NCI-H774 (cell line): ENCODE measurements around the gene NGLY1.

Source experiments
- DNase-seq: peaks from one replicate; lab custom pipeline; 2025; lab: John Stamatoyannopoulos, UW

Gene NGLY1

DNA sequence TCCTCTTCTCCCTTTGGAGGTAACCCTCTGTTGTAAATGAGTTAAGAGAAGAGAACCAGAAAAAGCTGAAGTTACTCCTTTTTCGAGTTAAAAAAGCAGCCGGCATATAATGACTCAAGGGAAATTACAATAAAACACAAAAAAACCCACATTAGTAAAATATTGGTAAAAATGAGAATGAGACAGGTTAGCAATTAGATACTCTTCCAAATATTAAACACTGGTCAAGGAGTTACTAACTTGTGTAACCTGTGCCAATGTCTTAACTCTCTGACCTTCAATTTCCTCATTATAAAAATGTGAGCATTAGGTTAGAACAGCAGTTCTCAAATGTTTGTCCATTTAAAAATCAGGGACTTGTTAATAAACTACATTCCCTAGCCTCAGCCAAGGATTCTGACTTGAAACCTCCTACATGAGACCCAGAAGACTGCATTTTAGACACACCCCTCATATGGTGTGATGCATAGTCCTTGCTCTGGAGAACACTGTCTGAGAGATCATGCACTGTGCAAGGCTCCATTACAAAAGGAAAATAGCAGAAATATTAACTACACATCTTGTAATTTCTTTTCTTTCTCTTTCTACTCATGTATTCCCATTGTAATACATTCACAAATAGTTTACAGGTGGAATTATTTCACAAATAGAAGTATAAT, 75.8 kb downstream of the NGLY1 start:
- DNase-seq = no peak

- DNase-seq = no peak
These were observed 77.0 kb downstream of the NGLY1 start for GRCh38 chr3:25706213-25706612.

- DNase-seq = no peak
These were observed 85.7 kb downstream of the NGLY1 start for GRCh38 chr3:25697553-25697952.

DNA sequence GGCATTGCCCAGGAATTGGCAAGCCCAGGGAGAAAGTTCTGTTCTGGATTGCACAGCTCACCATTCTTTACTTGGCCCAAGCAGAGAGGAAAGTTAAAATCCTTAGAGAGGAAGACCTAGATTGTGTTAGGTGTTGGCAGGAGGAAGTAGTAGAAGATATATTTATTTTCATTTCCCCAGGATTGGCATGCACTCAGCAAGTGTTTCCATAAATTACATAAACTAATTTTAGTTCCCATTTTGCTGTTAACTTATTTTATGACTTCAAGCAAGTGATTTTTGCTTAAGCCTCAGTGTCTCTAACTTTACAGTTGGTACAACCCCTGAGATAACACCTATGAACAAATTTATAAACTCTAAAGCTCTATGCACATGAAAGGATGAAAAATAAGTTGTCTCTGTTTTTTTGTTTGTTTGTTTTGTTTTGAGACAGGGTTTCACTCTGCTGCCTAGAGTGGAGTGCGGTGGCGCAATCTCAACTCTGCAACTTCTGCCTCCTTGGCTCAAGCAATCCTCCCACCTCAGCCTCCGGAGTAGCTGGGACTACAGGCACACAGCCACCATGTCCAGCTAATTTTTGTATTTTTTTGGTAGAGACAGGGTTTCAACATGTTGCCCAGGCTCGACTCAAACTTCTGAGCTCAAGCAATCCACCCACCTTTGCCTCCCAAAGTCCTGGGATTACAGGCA, 87.4 kb downstream of the NGLY1 start:
- no peak for DNase-seq

- no peak for DNase-seq
These were observed 90.0 kb downstream of the NGLY1 start for GRCh38 chr3:25693238-25693637.

DNA sequence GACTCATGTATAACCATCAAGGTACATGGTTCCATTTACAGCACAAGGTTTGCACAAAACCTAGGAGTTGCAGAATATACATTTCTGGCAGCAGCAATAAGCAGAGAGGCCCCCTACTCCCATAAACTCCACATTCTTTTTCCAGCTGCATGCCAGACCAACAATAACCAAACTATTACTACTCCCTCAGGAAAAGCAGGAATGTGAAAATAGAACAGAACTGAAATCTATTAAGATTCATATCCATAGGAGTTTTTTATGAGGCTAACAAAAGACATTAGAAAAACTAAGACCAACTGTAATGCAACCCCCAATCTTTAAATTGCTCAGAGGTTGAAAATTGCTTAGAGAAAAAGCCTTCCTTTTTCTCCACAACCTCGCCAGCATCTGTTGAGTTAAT, 90.9 kb downstream of the NGLY1 start:
- DNase-seq = no peak

GRCh38 chr3:25690768-25691533, 92.3 kb downstream of the NGLY1 start:
- DNase-seq = no peak

DNA sequence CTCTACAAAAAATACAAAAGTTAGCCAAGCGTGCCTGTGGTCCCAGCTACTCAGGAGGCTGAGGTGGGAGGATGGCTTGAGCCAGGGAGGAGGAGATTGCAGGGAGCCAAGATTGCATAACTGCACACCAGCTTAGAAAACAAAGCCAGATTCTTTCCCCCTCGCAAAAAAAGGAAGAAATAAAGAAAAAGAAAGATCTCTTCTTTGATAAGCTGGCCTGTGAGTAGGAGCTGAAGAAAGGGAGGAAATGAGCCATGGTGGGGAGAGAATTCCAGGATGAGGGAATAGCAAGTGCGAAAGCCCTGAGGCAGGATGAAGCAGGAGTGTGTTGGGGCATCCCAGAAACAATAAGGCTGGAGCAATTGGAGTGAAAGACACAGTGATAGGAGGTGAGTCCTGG, 94.0 kb downstream of the NGLY1 start:
- no peak for DNase-seq

GRCh38 chr3:25687742-25688141, 95.5 kb downstream of the NGLY1 start:
- no peak for DNase-seq

DNA sequence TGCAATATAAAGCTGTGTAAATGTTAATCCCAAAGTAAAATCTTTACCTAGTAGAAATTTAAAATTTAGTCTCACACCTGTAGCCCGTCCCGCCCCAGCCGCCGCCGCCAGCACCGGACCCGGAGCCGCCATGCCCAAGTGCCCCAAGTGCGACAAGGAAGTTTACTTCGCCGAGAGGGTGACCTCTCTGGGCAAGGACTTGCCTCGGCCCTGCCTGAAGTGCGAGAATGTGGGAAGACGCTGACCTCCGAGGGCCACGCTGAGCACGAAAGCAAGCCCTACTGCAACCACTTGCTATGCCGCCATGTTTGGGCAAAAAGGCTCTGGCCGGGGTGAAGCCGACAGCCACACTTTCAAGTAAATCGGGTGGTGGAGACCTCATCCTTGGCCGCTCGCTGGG, 96.5 kb downstream of the NGLY1 start:
- DNase-seq = no peak

DNA sequence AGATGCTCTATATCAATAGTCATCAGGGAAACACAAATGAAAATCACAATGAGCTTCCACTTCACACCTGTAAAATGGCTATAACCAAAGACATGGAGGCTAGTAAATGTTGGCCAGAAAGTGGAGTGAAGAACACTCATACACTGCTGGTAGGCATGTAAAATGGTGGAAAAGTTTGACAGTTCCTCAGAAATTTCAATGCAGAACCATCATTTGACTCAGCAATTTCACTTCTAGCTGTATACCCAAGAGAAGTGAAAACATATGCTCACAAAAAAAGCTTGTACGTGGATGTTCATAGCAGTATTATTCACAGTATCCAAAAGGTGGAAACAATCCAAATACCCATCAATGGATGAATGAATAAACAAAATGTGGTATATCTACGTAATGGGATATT, 99.4 kb downstream of the NGLY1 start:
- no peak for DNase-seq

GRCh38 chr3:25683410-25683809, 99.8 kb downstream of the NGLY1 start:
- no peak for DNase-seq

DNA sequence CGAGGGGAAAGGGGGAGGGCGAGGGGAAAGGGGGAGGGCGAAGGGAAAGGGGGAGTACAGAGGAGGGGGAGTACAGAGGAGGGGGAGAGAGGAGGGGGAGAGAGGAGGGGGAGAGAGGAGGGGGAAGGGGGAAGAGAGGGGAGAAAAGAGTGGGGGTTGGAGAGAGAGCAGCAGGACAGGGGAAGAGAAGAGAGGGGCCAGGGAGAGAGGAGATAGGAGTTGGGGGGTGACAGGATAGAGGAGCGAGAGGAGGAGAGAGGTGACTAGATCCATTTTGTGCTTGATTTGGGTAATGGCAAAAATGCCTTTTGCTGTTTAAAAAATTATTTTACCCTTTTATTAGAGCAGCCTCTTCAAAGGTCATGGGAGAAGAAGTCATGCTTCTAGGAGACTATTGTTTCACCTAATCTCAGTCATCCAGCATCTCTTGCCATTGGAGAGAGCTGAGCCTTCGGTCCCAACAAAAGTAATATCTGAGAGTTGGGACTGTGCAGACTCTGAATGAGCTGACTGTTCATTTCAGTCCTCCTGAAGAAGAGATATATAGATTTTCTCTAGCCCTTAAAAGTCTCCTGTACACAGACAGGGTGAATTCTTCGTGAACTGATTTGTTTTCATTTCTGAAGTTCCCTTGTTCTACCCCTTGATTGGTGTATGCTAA, 103.5 kb downstream of the NGLY1 start:
- DNase-seq = no peak

DNA sequence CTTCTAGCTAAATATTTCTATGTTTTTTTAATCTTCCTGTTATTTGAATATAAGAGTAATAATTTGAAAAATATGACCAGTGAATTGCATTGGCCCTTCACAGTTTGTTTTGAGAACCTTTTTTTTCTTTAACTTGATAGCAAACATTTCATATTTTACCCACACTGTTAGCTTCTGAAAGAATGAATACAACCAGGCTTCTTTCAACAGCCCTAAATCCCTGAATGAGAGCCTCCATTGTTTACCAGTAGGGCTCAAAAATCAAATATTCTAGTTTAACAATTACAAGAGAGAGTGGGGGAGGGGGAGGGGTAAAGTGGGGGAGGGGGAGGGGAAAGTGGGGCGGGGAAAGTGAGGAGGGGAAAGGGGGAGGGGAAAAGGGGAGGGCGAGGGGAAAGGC, 104.1 kb downstream of the NGLY1 start:
- no peak for DNase-seq

GRCh38 chr3:25678581-25678980, 104.7 kb downstream of the NGLY1 start:
- DNase-seq = no peak

DNA sequence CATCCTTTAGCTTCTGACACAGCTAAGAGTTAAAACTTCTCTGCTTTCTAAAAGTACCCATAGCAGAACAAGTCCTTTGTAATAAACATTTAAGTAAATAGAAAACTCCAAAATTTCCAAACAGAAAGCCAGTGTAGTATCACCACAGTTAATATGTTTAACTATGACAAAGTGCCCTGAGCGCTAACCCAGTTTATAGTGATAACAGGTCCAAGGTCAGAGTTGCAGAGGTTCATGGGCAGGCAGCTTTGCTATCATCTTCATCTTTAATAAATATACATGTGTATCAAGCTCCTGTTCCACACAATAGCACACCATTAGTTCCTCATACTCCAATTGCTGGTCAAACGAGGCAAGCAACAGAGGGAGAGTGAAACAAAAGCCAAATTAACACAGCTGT, 106.1 kb downstream of the NGLY1 start:
- no peak for DNase-seq

GRCh38 chr3:25674670-25675069, 108.6 kb downstream of the NGLY1 start:
- DNase-seq = no peak

DNA sequence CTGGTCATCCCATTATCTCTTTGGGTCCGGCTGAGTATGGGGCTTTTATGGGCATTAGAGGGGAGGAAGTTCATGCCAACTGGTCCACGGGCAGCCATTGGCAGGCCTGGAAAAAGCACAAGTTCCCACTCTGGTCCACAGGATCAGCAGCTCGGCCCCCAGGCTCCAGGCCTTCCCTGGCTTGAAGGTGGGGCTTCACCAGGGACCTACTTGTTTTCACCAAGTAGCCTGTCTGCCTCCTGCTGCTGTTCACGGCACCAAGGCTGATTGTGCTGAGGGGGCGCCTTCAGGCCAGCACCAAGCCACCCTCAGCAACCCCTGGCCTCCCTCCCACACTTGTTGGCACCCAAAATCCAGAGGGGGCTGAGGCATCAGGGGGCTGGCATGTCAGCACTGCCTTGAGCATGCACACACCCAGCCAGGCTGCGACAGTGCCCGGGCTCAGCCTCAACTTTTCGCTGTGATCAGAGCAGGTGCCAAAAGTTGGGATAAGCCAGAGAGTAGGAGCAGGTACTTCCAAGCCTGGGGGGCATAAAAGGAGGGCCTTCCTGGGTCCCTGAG, 109.4 kb downstream of the NGLY1 start:
- no peak for DNase-seq
